ENCODE results near the gene ADI1.
"Not testable (repeated sequence)": the region's sequence is repeated elsewhere in the genome, so short reads cannot be mapped to it uniquely, and the experiment has no call there.

The ADI1 gene

GRCh38 chr2:3462493-3463104 is 56.7 kb downstream of the ADI1 start:
- no peak for DNase-seq (ENCODE audit: low read depth)

GRCh38 chr2:3461801-3462492 is 57.4 kb downstream of the ADI1 start:
- DNase-seq (ENCODE audit: low read depth): no peak

GRCh38 chr2:3460831-3461800 is 58.2 kb downstream of the ADI1 start:
- DNase-seq (ENCODE audit: low read depth): no peak

GRCh38 chr2:3460156-3460555 is 59.2 kb downstream of the ADI1 start:
- DNase-seq (ENCODE audit: low read depth): no peak

GRCh38 chr2:3459185-3460015 is 59.9 kb downstream of the ADI1 start:
- no peak for DNase-seq (ENCODE audit: low read depth)

- DNase-seq (ENCODE audit: low read depth): no peak
Measured at GRCh38 chr2:3458396-3459184, 60.7 kb downstream of the ADI1 start.

GRCh38 chr2:3457524-3458395 is 61.6 kb downstream of the ADI1 start:
- no peak for DNase-seq (ENCODE audit: low read depth)

- DNase-seq (ENCODE audit: low read depth): no peak
Measured at GRCh38 chr2:3456125-3456524, 63.2 kb downstream of the ADI1 start.

GRCh38 chr2:3454802-3455201 is 64.5 kb downstream of the ADI1 start:
- DNase-seq (ENCODE audit: low read depth): no peak

- not testable (repeated sequence) for DNase-seq (ENCODE audit: low read depth)
Measured at GRCh38 chr2:3454005-3454404, 65.3 kb downstream of the ADI1 start.

GRCh38 chr2:3453190-3453999 is 65.9 kb downstream of the ADI1 start:
- no peak for DNase-seq (ENCODE audit: low read depth)

- DNase-seq (ENCODE audit: low read depth): no peak
Measured at GRCh38 chr2:3451926-3452671, 67.2 kb downstream of the ADI1 start.

GRCh38 chr2:3451169-3451568 is 68.2 kb downstream of the ADI1 start:
- no peak for DNase-seq (ENCODE audit: low read depth)

- DNase-seq (ENCODE audit: low read depth): no peak
Measured at GRCh38 chr2:3450385-3451010, 68.8 kb downstream of the ADI1 start.

GRCh38 chr2:3449936-3450335 is 69.4 kb downstream of the ADI1 start:
- DNase-seq (ENCODE audit: low read depth): no peak

- no peak for DNase-seq (ENCODE audit: low read depth)
Measured at GRCh38 chr2:3449086-3449485, 70.2 kb downstream of the ADI1 start.

- not testable (repeated sequence) for DNase-seq (ENCODE audit: low read depth)
Measured at GRCh38 chr2:3448441-3448911, 70.9 kb downstream of the ADI1 start.

- no peak for DNase-seq (ENCODE audit: low read depth)
Measured at GRCh38 chr2:3447789-3448317, 71.5 kb downstream of the ADI1 start.
